ENCODE results near the gene KCNE1. TPM values are rescaled to one million over a fixed set of nuclear protein-coding genes. Genes with fewer than 3 reads are reported as not detected.
A peak's percentile ranks its signal among the peaks of the same experiment; 100 is the strongest.
"Not testable (repeated sequence)": the region's sequence is repeated elsewhere in the genome, so short reads cannot be mapped to it uniquely, and the experiment has no call there.

Gene KCNE1
- total and polyA plus RNA-seq, 2 experiments from 2014 or later, result 0.48 to 1.1 TPM

GRCh38 chr21:34500191-34500590 lies 11.8 kb downstream of the KCNE1 start:
- no peaks in the 10 kb centered on the region for H4K20me1 ChIP-seq (ENCODE audit: insufficient read depth, poor library complexity, severe bottlenecking)
- H3K9me2 ChIP-seq (replicated peaks; ENCODE audit: insufficient read depth), result no peaks in the 10 kb centered on the region
- H2AFZ ChIP-seq, result no peak overlapping the region
- DNase-seq (ENCODE audit: low spot score), result no peak
- H3K4me2 ChIP-seq, result no peak overlapping the region
- no peaks in the 10 kb centered on the region for H3K36me3 ChIP-seq (replicated peaks; ENCODE audit: insufficient read depth, low read depth)
- whole genome bisulfite sequencing (ENCODE audit: low lambda C conversion rate, missing lambda C conversion rate), result 77% methylated on average over 1 of the region's 1 CpG
- TF ChIP-seq EZH2phosphoT487 (IDR thresholded peaks at IDR 0.05; ENCODE audit: low read depth, severe bottlenecking, unreplicated experiment) (no peak), CTCF (IDR thresholded peaks at IDR 0.05; ENCODE audit: poor library complexity) (no peak), EZH2 (IDR thresholded peaks at IDR 0.05; ENCODE audit: borderline replicate concordance) (no peak)
- no peak overlapping the region for H3K4me3 ChIP-seq
- H3K79me2 ChIP-seq, result no peaks in the 10 kb centered on the region
- H3K4me1 ChIP-seq (ENCODE audit: insufficient read depth), result no peaks in the 10 kb centered on the region
- H3K9me3 ChIP-seq (ENCODE audit: low read depth), result no peaks in the 10 kb centered on the region
- no peak overlapping the region for H3K27ac ChIP-seq
- no peaks in the 10 kb centered on the region for H3K27me3 ChIP-seq

- H3K4me3 ChIP-seq, result no peak overlapping the region
- H3K79me2 ChIP-seq, result no peaks in the 10 kb centered on the region
- 85% methylated on average over 4 of the region's 4 CpGs for WGBS (ENCODE audit: low lambda C conversion rate, missing lambda C conversion rate)
- H3K27ac ChIP-seq, result no peak overlapping the region
- no peaks in the 10 kb centered on the region for H3K9me3 ChIP-seq (ENCODE audit: low read depth)
- H4K20me1 ChIP-seq (ENCODE audit: insufficient read depth, poor library complexity, severe bottlenecking), result no peaks in the 10 kb centered on the region
- TF ChIP-seq EZH2phosphoT487 (IDR thresholded peaks at IDR 0.05; ENCODE audit: low read depth, severe bottlenecking, unreplicated experiment) (no peak), CTCF (IDR thresholded peaks at IDR 0.05; ENCODE audit: poor library complexity) (no peak), EZH2 (IDR thresholded peaks at IDR 0.05; ENCODE audit: borderline replicate concordance) (no peak)
- H3K9me2 ChIP-seq (replicated peaks; ENCODE audit: insufficient read depth), result no peaks in the 10 kb centered on the region
- H3K36me3 ChIP-seq (replicated peaks; ENCODE audit: insufficient read depth, low read depth), result no peaks in the 10 kb centered on the region
- no peaks in the 10 kb centered on the region for H3K4me1 ChIP-seq (ENCODE audit: insufficient read depth)
- no peak overlapping the region for H2AFZ ChIP-seq
- no peaks in the 10 kb centered on the region for H3K27me3 ChIP-seq
- DNase-seq (ENCODE audit: low spot score), result no peak
- H3K4me2 ChIP-seq, result no peak overlapping the region
Measured at GRCh38 chr21:34499116-34499515, 12.9 kb downstream of the KCNE1 start.

- H3K79me2 ChIP-seq, result no peaks in the 10 kb centered on the region
- H4K20me1 ChIP-seq (ENCODE audit: insufficient read depth, poor library complexity, severe bottlenecking), result no peaks in the 10 kb centered on the region
- no peak overlapping the region for H2AFZ ChIP-seq
- H3K4me2 ChIP-seq, result no peak overlapping the region
- H3K9me2 ChIP-seq (replicated peaks; ENCODE audit: insufficient read depth), result no peaks in the 10 kb centered on the region
- no peak overlapping the region for H3K27ac ChIP-seq
- H3K36me3 ChIP-seq (replicated peaks; ENCODE audit: insufficient read depth, low read depth), result no peaks in the 10 kb centered on the region
- no peaks in the 10 kb centered on the region for H3K27me3 ChIP-seq
- TF ChIP-seq EZH2 (IDR thresholded peaks at IDR 0.05; ENCODE audit: borderline replicate concordance) (no peak), CTCF (IDR thresholded peaks at IDR 0.05; ENCODE audit: poor library complexity) (no peak)
- H3K9me3 ChIP-seq (ENCODE audit: low read depth), result no peaks in the 10 kb centered on the region
- no peak overlapping the region for H3K4me3 ChIP-seq
- DNase-seq (ENCODE audit: low spot score), result peak; percentile 61
- no peaks in the 10 kb centered on the region for H3K4me1 ChIP-seq (ENCODE audit: insufficient read depth)
- 66% methylated on average over 3 of the region's 3 CpGs for WGBS (ENCODE audit: low lambda C conversion rate, missing lambda C conversion rate)
Measured at GRCh38 chr21:34498623-34499022, 13.4 kb downstream of the KCNE1 start.

- not testable (repeated sequence) for H3K9me3 ChIP-seq (ENCODE audit: low read depth); H3K9me2 ChIP-seq (replicated peaks; ENCODE audit: insufficient read depth); H3K4me1 ChIP-seq (ENCODE audit: insufficient read depth); H3K27ac ChIP-seq; H3K4me3 ChIP-seq; H2AFZ ChIP-seq; H4K20me1 ChIP-seq (ENCODE audit: insufficient read depth, poor library complexity, severe bottlenecking); H3K27me3 ChIP-seq; H3K4me2 ChIP-seq; DNase-seq (ENCODE audit: low spot score); H3K79me2 ChIP-seq; H3K36me3 ChIP-seq (replicated peaks; ENCODE audit: insufficient read depth, low read depth)
- no CpG with 5 or more reads among the region's 5 CpGs for WGBS (ENCODE audit: low lambda C conversion rate, missing lambda C conversion rate)
Measured at GRCh38 chr21:34483854-34484253, 28.2 kb downstream of the KCNE1 start.

- no CpG with 5 or more reads among the region's 3 CpGs for WGBS (ENCODE audit: low lambda C conversion rate, missing lambda C conversion rate)
- H3K27me3 ChIP-seq; H4K20me1 ChIP-seq (ENCODE audit: insufficient read depth, poor library complexity, severe bottlenecking); H3K9me3 ChIP-seq (ENCODE audit: low read depth); H3K9me2 ChIP-seq (replicated peaks; ENCODE audit: insufficient read depth); H3K4me2 ChIP-seq; DNase-seq (ENCODE audit: low spot score); H3K4me3 ChIP-seq; H3K4me1 ChIP-seq (ENCODE audit: insufficient read depth); H3K36me3 ChIP-seq (replicated peaks; ENCODE audit: insufficient read depth, low read depth); H3K79me2 ChIP-seq; H3K27ac ChIP-seq; H2AFZ ChIP-seq: not testable (repeated sequence)
Measured at GRCh38 chr21:34483435-34483834, 28.6 kb downstream of the KCNE1 start.

GRCh38 chr21:34467333-34467732 lies 44.7 kb downstream of the KCNE1 start:
- H3K27me3 ChIP-seq; H2AFZ ChIP-seq; H3K4me2 ChIP-seq; H3K4me3 ChIP-seq; H3K27ac ChIP-seq; H3K4me1 ChIP-seq (ENCODE audit: insufficient read depth); H3K9me3 ChIP-seq (ENCODE audit: low read depth); H3K9me2 ChIP-seq (replicated peaks; ENCODE audit: insufficient read depth); DNase-seq (ENCODE audit: low spot score); H4K20me1 ChIP-seq (ENCODE audit: insufficient read depth, poor library complexity, severe bottlenecking); H3K36me3 ChIP-seq (replicated peaks; ENCODE audit: insufficient read depth, low read depth); H3K79me2 ChIP-seq: not testable (repeated sequence)
- WGBS (ENCODE audit: low lambda C conversion rate, missing lambda C conversion rate), result no CpG with 5 or more reads among the region's 3 CpGs

All from hepatocyte (in vitro differentiated cells).